GM19397 (cell line): Measurements from ENCODE around the gene PTK7.

Experiments
- ATAC-seq: cut with Tn5 transposase; IDR thresholded peaks from one replicate; pipeline ENCODE4 v1.9.1; 2021; ENCODE audit warnings: mild to moderate bottlenecking, moderate library complexity; ENCODE audit not compliant: unreplicated experiment

Gene PTK7

DNA sequence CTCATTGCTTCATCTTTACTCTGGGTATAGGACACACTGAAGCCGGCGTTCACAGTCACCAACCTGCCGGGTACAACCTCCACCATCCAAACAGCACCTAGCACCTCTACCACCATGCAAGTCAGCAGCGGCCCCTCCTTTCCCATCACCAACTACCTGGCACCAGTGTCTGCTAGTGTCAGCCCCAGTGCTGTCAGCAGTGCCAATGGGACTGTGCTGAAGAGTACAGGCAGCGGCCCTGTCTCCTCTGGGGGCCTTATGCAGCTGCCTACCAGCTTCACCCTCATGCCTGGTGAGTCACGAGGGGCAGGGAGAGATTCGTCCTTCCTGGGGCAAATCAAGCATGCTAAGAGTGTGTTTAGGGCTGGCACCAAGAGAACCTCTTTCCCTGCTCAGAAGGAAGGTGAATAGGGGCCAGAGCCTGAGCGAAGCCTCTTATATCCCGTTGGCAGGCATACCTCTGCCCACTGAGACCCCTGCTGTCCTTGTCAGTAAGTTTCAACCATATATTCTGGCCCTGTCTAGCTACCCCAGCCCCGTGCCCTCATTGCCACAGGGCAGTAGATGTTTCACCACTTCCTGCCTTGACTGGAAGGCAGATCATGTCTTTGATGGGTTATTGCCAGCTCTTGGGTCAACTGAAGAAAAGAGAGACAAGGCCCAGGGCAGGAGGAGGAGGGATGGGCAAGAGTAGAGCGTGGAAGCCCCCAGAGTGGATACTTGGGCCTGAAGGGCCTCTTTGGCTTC is 99.7 kb downstream of the PTK7 start:
- ATAC-seq: no peak

DNA sequence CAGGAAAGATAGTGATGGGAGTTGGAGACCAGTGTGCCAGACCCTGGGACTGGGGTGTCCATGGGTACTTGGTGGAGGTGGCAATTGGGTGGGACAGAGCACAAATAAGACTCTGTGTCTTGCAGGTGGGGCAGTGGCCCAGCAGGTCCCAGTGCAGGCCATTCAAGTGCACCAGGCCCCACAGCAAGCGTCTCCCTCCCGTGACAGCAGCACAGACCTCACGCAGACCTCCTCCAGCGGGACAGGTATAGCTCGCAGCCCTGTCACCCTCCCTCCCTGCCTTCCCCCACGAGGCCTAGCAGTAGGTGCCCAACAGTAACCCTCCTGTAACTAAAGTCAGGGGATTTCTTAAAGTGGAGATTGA is 100.3 kb downstream of the PTK7 start:
- no peak for ATAC-seq

DNA sequence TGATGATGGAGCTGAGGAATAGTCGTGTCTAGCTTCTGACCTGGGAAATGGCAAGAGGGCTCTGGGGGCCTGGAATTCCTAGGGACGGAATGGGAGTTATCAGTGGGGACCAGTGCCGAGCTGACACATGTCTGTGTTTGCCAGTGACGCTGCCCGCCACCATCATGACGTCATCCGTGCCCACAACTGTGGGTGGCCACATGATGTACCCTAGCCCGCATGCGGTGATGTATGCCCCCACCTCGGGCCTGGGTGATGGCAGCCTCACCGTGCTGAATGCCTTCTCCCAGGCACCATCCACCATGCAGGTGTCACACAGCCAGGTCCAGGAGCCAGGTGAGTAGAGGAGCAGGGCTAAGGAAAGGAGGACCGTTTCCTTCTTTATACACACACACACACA is 102.0 kb downstream of the PTK7 start:
- no peak for ATAC-seq

DNA sequence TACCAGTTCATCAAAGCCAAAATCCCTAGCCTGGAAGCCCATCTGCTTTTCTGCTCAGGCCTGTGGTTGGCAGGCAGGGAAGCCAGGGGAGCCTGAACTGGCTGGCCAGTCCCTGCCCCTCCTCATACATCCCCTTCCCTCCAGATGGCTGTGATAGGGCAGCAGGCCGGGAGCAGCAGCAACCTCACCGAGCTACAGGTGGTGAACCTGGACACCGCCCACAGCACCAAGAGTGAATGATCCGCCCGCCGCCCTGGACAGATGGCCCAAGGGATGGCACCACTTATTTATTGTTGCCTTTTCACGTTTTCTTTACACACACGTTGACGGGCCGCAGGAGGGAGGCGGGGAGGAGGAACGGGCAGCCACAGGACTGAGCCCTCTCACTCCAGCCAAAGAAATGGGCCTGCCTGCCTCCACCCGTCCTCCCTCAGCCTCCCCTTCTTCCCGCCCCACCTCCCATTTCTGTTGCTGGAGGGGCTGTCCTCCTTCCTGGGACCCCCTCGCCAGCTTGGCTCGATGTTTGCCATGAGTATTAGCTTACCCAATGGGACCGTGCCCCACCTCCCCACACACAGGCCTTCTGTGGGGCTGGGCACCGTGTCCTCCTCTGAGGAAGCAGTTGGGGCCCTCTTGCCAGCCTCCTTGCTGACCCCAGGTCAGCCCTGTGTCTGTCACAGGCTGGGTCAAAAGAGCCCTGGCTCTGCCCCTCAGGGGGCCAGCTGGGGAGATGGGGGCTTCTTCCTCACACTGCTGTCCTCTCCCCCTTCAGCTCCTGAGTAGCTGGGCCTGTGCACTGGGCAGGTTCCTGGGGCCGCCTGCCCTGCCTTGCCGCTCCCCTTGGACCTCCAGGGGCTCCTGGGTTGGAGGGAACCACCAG is 103.1 kb downstream of the PTK7 start:
- ATAC-seq: no peak

- no peak for ATAC-seq
Observed at GRCh38 chr6:43180058-43180457, 103.9 kb downstream of the PTK7 start.

DNA sequence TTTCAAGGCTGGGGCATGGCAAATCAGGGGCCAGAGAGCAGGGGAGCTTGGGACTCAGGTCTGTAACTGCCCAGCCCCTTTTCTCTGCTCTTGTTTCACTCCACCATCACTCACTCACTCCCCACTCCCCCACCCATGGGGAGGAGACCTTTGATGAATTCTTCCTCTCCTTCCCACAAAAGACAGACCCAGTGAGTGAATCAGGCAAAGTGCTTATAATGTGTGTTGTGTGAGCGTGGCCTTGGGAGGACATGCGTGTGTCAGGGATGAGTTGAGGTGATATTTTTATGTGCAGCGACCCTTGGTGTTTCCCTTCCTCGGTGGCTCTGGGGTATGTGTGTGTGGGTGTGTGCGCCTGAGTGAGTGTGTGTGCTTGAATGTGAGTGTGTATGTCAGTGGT is 104.9 kb downstream of the PTK7 start:
- no peak for ATAC-seq

DNA sequence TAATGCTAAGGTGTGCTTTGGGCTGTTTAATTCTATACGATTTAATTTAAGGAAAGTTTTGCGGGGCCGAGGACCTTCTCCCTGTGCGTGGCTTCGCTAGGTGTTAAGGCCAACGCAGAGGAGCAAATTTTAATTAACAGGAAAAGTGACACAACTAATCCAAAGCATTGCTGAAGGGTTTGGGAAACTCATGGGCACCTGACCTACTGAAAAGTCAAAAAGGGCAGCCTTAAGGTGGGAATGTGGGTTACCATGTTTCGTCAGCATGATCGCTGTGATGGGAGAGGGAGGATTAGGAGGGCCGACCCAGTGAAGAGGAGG is 105.5 kb downstream of the PTK7 start:
- ATAC-seq: no peak

DNA sequence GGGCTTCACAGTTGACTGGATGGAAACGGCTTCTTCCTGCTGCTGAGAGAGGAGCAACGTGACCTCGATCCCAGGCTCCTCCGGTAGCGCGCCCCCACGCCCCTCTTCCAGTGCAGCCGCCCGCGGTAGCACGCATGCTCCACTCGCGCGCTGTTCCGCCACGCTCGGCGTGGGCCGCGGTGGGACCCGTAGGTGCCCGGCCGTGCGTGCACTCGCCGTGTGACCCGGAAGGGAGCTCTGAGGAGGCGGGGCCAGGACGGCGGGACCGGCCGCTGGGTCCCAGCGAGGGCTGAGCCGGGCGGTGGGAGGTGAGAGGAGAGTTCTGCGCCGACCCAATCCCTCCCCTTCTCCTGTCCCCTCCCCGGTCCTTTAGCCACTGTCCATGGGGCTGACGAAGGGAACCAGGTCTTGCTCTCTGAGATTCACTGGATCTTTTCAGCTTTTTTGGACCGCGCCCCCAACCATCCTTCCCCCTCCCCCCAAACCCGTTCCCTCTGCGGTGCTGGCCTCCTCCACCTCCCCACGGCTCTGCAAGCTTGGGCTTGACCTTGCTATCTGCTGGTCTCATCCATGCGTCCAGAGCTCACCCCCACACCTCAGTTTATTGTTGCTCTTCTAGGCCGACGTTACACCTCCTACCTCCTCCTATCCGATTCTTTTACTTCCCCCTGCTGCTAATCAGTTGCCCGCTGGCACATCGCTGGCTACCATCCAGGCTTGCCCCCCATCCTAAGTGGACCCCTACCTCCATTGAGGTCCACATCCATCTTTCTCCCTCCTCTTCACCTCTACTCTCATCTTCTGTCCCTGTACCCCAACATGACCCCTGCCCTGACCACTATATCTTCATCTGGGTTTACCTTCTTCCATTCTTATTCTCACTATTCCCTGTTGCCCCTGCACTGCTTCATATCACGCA is 106.1 kb downstream of the PTK7 start, which contains the start of gene CUL9:
CUL9 (plus strand) TSS at position 255 of the 919 bp plus-strand sequence. CDS start 2,115 bp downstream, outside the sequence.
- peak; percentile 95 for ATAC-seq

- ATAC-seq: no peak
Observed at GRCh38 chr6:43183441-43183840, 107.3 kb downstream of the PTK7 start.

DNA sequence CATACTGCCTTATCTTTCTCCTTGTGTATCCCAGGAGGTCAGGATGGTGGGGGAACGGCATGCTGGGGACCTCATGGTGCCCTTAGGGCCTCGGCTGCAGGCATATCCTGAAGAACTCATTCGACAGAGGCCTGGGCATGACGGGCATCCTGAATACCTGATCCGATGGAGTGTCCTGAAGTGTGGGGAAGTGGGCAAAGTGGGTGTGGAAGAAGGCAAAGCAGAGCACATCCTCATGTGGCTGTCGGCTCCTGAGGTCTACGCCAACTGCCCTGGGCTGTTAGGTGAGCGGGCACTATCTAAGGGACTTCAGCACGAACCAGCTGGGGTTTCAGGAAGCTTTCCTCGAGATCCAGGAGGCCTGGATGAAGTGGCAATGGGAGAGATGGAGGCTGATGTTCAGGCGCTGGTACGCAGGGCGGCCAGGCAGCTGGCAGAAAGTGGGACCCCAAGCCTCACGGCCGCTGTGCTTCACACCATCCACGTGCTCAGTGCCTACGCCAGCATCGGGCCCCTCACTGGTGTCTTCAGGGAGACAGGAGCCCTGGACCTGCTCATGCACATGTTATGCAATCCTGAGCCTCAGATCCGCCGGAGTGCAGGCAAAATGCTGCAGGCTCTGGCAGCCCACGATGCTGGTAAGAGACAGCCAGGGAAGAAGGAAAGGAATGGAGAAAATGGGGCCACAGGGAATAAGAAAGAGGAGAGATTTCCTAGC is 108.3 kb downstream of the PTK7 start:
- ATAC-seq: no peak

GRCh38 chr6:43185391-43185985 is 109.4 kb downstream of the PTK7 start:
- no peak for ATAC-seq

DNA sequence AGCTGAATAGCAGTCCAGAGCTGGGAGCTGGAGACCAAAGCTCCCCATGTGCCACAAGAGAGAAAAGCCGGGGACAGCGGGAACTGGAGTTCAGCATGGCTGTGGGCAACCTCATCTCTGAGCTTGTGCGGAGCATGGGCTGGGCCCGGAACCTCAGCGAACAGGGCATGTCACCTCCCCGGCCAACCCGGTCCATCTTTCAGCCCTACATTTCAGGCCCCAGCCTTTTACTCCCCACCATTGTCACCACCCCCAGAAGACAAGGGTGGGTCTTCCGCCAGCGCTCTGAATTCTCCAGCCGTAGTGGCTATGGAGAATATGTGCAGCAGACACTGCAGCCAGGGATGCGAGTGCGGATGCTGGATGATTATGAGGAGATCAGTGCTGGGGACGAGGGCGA is 109.9 kb downstream of the PTK7 start:
- ATAC-seq: no peak

DNA sequence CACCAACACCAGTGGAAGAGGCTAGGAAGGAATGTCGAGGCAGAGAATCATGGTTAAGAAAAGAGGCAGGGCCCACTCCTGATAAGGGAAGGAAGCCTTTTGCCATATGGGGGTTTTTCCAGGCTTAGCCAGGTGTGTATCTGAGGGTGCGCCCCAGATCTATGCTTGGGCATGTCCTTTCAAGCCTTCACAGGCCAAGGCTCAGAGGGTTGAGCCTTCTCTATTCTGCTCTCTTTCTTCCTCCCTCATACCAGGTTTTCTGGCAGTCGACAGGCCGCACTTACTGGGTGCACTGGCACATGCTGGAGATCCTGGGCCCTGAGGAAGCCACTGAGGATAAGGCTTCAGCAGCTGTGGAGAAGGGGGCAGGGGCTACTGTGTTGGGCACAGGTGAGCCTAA is 110.6 kb downstream of the PTK7 start:
- ATAC-seq: no peak

DNA sequence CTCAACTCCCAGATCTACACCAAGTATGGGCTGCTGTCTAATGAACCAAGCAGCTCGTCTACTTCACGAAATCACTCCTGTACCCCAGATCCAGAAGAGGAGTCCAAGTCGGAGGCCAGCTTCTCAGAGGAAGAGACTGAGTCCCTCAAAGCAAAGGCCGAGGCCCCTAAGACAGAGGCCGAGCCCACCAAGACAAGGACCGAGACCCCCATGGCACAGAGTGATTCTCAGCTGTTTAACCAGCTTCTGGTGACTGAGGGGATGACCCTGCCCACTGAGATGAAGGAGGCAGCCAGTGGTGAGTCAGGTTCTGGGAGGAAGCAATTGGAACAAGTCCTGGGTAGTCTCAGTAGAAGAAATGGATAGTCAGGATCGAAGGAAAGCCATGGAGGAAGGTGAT is 111.7 kb downstream of the PTK7 start:
- no peak for ATAC-seq

- no peak for ATAC-seq
Observed at GRCh38 chr6:43188426-43188825, 112.3 kb downstream of the PTK7 start.

DNA sequence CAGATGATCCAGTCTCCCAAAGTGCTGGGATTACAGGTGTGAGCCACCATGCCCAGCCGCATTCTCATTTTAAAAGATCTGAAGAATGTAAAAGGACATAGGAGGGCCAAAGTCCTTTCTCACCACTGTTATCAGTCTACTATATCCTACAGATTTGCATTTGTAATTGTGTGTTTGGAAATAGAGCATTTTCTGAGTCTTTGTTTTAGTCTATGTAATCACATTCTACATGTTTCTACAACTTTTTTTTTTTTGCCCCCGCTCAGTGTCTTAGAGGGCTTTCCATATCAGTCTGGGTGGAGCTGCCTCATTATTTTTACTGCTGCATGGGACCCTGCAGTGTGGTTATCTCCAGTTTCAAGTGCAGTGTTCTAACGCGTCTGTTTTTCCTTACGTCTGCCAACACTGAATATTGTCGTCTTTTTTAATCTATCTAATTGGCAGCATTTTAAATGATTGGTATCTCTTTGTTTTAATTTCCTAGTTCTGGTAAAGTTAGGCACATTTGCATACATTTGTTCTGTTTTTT is 113.7 kb downstream of the PTK7 start:
- ATAC-seq: no peak

GRCh38 chr6:43192911-43193310 is 116.8 kb downstream of the PTK7 start:
- no peak for ATAC-seq

GRCh38 chr6:43193929-43194328 is 117.8 kb downstream of the PTK7 start:
- ATAC-seq: no peak

- ATAC-seq: no peak
Observed at GRCh38 chr6:43196337-43196736, 120.2 kb downstream of the PTK7 start.

GRCh38 chr6:43199912-43200311 is 123.8 kb downstream of the PTK7 start:
- no peak for ATAC-seq
